BJ (cell line): ENCODE results near the gene SRGAP1. TPM values are rescaled to one million over a fixed set of nuclear protein-coding genes. Genes with fewer than 3 reads are reported as not detected.

Source experiments
- CTCF ChIA-PET: fragments of 350-600 bp; formaldehyde crosslinking; extraction: SDS; loops from one replicate; lab custom pipeline; 2021; ENCODE audit warnings: antibody characterized with exemption, inconsistent platforms; lab: Yijun Ruan, JAX
- POLR2A ChIA-PET: fragments of 300-600 bp; sonication (Branson Sonifier 250); formaldehyde crosslinking; extraction: SDS; loops from one replicate; lab custom pipeline; 2021; ENCODE audit warnings: antibody characterized with exemption; lab: Charles Lee
- DNase-seq: peaks from one replicate; pipeline ENCODE4 v3.0.0-alpha.2; 2011; ENCODE audit warnings: low read depth
- H3K27me3 ChIP-seq: 2 replicates; pipeline ENCODE4 v1.6.0; 2011; ENCODE audit warnings: low read length; ENCODE audit not compliant: control insufficient read depth, insufficient read depth
- H3K36me3 ChIP-seq: 2 replicates; pipeline ENCODE4 v1.5.1; 2011; ENCODE audit warnings: low read length; ENCODE audit not compliant: control insufficient read depth, insufficient read depth
- H3K4me3 ChIP-seq: 2 replicates; pipeline ENCODE4 v1.5.1; 2011; ENCODE audit warnings: low read depth, mild to moderate bottlenecking, control low read depth, low read length
- polyA plus RNA-seq: library from polyadenylated mRNA; depleted of rRNA; stranded (reverse); fragments of >200 nt; gene quantifications from 2 replicates; pipeline ENCODE4 v1.2.3, GENCODE V29; 2011
- TF ChIP-seq, protein P1 (sequence below): IDR thresholded peaks from 2 replicates; pipeline ENCODE4 v1.5.1; 2011; ENCODE audit warnings: low read depth, mild to moderate bottlenecking, control low read depth, inconsistent platforms, low read length, moderate library complexity; ENCODE audit not compliant: insufficient read depth

The SRGAP1 gene
- polyA plus RNA-seq, 1 experiment: 15.7 TPM

DNA sequence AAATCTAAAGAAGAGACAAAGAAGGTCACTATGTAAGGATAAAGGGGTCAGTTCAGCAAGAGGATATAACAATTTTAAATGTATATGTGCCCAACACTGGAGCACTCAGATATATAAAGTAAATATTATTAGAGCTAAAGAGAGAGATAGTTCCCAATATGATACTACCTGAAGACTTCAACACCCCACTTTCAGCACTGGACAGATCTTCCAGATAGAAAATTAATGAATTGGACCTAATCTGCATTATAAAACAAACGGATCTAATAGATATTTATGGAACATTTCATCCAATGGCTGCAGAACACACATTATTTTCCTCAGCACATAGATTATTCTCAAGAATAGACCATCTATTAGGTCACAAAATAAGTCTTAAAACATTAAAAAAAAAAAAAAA is 24.1 kb upstream of the SRGAP1 start:
- TF ChIP-seq, protein P1, sequence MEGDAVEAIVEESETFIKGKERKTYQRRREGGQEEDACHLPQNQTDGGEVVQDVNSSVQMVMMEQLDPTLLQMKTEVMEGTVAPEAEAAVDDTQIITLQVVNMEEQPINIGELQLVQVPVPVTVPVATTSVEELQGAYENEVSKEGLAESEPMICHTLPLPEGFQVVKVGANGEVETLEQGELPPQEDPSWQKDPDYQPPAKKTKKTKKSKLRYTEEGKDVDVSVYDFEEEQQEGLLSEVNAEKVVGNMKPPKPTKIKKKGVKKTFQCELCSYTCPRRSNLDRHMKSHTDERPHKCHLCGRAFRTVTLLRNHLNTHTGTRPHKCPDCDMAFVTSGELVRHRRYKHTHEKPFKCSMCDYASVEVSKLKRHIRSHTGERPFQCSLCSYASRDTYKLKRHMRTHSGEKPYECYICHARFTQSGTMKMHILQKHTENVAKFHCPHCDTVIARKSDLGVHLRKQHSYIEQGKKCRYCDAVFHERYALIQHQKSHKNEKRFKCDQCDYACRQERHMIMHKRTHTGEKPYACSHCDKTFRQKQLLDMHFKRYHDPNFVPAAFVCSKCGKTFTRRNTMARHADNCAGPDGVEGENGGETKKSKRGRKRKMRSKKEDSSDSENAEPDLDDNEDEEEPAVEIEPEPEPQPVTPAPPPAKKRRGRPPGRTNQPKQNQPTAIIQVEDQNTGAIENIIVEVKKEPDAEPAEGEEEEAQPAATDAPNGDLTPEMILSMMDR: no peak
- ChIA-PET POLR2A (interaction anchor here (0.5 kb wide), 1 partner anchor 573 kb away, joined by 3 read pairs; no protein-coding TSS in a partner anchor), CTCF (no interaction called here)
- no peak for DNase-seq
- Histone ChIP-seq H3K4me3 (no peak overlapping the region), H3K27me3 (no peaks in the 10 kb centered on the region), H3K36me3 (no peaks in the 10 kb centered on the region)

DNA sequence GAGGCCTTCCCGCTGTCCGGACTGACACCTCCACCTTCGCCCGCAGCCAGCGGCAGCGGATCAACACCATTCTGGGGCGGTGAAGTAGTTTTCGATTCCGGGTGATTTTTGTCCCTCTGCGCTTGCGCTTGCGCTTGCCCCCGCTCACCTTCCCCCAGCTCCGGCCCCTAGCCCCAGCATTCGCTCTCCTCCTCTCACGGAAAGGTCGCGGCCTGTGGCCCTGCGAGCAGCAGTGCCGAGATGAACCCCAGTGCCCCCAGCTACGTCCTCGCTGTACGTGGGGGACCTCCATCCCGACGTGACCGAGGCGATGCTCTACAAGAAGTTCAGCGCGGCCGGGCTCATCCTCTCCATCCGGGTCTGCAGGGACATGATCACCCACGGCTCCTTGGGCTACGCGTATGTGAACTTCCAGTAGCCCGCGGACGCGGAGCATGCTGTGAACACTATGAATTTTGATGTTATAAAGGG is 22.7 kb upstream of the SRGAP1 start:
- POLR2A ChIA-PET: interaction anchor here (0.6 kb wide), 1 partner anchor 460 kb away, joined by 4 read pairs; no protein-coding TSS in a partner anchor
- CTCF ChIA-PET: interaction anchor here (0.7 to 7.6 kb wide), 8 partner anchors 12 to 571 kb away, joined by 3 to 78 read pairs (median 4); partner anchors contain the start of gene DPY19L2
- TF ChIP-seq, protein P1: no peak
- peak overlapping the region; percentile 43 for H3K4me3 ChIP-seq
- no peak for DNase-seq
- no peaks in the 10 kb centered on the region for H3K36me3 ChIP-seq
- no peaks in the 10 kb centered on the region for H3K27me3 ChIP-seq

DNA sequence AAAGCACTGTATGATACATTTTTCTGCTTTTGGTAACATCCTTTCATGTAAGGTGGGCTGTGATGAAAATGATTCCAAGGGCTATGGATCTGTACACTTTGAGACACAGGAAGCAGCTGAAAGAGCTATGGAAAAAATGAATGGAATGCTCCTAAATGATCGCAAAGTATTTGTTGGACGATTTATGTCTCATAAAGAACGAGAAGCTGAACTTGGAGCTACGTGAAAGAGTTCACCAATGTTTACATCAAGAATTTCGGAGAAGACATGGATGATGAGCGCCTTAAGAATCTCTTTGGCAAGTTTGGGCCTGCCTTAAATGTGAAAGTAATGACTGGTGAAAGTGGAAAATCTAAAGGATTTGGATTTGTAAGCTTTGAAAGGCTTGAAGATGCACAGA is 22.1 kb upstream of the SRGAP1 start:
- POLR2A ChIA-PET: interaction anchor here (0.6 kb wide), 1 partner anchor 460 kb away, joined by 4 read pairs; no protein-coding TSS in a partner anchor
- Histone ChIP-seq H3K36me3 (no peaks in the 10 kb centered on the region), H3K27me3 (no peaks in the 10 kb centered on the region), H3K4me3 (peak overlapping the region; percentile 43; the same call in 1 of the 2 replicates)
- no peak for DNase-seq
- TF ChIP-seq, protein P1: no peak
- CTCF ChIA-PET: interaction anchor here (0.6 to 7.6 kb wide), 8 partner anchors 12 to 570 kb away, joined by 3 to 78 read pairs (median 4); partner anchors contain the start of gene DPY19L2

DNA sequence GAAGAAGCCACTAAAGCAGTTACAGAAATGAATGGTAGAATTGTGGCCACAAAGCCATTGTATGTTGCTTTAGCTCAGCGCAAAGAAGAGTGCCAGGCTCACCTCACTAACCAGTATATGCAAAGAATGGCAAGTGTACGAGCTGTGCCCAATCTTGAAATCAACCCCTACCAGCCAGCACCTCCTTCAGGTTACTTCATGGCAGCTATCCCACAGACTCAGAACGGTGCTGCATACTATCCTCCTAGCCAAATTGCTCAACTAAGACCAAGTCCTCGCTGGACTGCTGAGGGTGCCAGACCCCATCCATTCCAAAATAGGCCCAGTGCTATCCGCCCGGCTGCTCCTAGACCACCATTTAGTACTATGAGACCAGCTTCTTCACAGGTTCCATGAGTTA is 21.5 kb upstream of the SRGAP1 start:
- Histone ChIP-seq H3K4me3 (no peak overlapping the region), H3K36me3 (no peaks in the 10 kb centered on the region), H3K27me3 (no peaks in the 10 kb centered on the region)
- TF ChIP-seq, protein P1: no peak
- POLR2A ChIA-PET: no interaction called here
- DNase-seq: no peak
- CTCF ChIA-PET: interaction anchor here (0.6 to 7.6 kb wide), 5 partner anchors 11 to 568 kb away, joined by 3 to 78 read pairs (median 5); no protein-coding TSS in a partner anchor

DNA sequence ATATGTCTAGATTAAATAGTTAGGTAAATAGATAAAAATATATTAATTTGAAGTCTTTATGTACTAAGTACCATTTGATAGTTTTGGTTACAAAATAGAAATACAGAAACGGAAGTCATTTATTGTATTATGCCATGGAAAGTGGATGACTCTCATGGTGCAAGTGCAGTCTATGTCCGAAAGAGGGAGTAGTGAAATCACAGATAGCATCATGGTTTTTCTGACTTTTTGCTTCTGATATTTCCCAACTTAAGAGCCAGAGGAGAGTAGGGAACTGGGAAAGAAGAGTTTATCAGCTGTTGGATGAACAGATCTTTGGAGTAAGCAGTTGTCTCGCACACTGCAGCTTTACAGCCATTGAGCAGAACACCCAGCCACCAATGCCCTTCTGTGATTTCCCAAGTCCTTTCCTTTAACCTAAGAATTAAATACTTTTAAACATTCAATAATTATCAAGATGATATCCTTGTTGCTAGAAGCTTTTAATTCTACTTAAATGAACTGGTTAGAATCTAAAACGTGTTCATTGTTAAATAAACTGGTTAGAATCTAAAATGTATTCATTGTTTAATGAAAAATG is 18.4 kb upstream of the SRGAP1 start:
- Histone ChIP-seq H3K36me3 (no peaks in the 10 kb centered on the region), H3K4me3 (no peak overlapping the region), H3K27me3 (no peaks in the 10 kb centered on the region)
- POLR2A ChIA-PET: no interaction called here
- DNase-seq: no peak
- TF ChIP-seq, protein P1: peak; percentile 81
- CTCF ChIA-PET: interaction anchor here (0.7 to 7.6 kb wide), 11 partner anchors 8 to 570 kb away, joined by 3 to 78 read pairs (median 5); partner anchors contain the start of gene SRGAP1
